ENCODE results near the gene ATRNL1.

ATRNL1 gene

GRCh38 chr10:115998301-115998700 is 905.1 kb downstream of the ATRNL1 start:
- no peak for DNase-seq

All from CD4-positive, alpha-beta T cell treated with Interleukin-1 beta for 1 hour (primary cell).